Mesendoderm (in vitro differentiated cells): ENCODE data around the gene ABHD6.
"Not testable (repeated sequence)": the region's sequence is repeated elsewhere in the genome, so short reads cannot be mapped to it uniquely, and the experiment has no call there.

ENCODE experiments used
- DNase-seq: peaks from one replicate; pipeline ENCODE4 v3.0.0; 2013
- H2AK5ac ChIP-seq: 2 replicates; pipeline ENCODE4 v1.6.1; 2013; ENCODE audit warnings: low read length, inconsistent platforms
- H2BK120ac ChIP-seq: 2 replicates; pipeline ENCODE4 v1.6.1; 2013; ENCODE audit warnings: low read depth, mild to moderate bottlenecking, low read length, moderate library complexity, mixed read lengths
- H2BK15ac ChIP-seq: replicated peaks from 2 replicates; pipeline ENCODE4 v1.6.1; 2013; ENCODE audit warnings: low read depth, mild to moderate bottlenecking, moderate library complexity
- H2BK5ac ChIP-seq: 2 replicates; pipeline ENCODE4 v1.6.1; 2013; ENCODE audit warnings: low read length, inconsistent platforms
- H3K18ac ChIP-seq: 2 replicates; pipeline ENCODE4 v1.6.1; 2013; ENCODE audit warnings: mild to moderate bottlenecking, low read length, mixed read lengths
- H3K23ac ChIP-seq: one replicate; pipeline ENCODE4 v1.6.1; 2013; ENCODE audit warnings: low read length
- H3K27ac ChIP-seq: 2 replicates; pipeline ENCODE4 v1.5.1; 2013; ENCODE audit warnings: low read depth, mild to moderate bottlenecking, inconsistent platforms, low read length, moderate library complexity
- H3K27me3 ChIP-seq: 2 replicates; pipeline ENCODE4 v1.6.1; 2013; ENCODE audit warnings: low read length, control low read depth, mild to moderate bottlenecking, inconsistent platforms; ENCODE audit not compliant: insufficient read depth, poor library complexity
- H3K36me3 ChIP-seq: 2 replicates; pipeline ENCODE4 v1.6.1; 2013; ENCODE audit warnings: low read length, inconsistent platforms; ENCODE audit not compliant: control insufficient read depth, insufficient read depth
- H3K4ac ChIP-seq: one replicate; pipeline ENCODE4 v1.6.1; 2013; ENCODE audit warnings: low read depth, mild to moderate bottlenecking, low read length, moderate library complexity
- H3K4me1 ChIP-seq: 2 replicates; pipeline ENCODE4 v1.6.1; 2013; ENCODE audit warnings: low read depth, low read length, inconsistent platforms; ENCODE audit not compliant: control insufficient read depth
- H3K4me2 ChIP-seq: 2 replicates; pipeline ENCODE4 v1.6.1; 2013; ENCODE audit warnings: low read length
- H3K4me3 ChIP-seq: 2 replicates; pipeline ENCODE4 v1.5.1; 2013; ENCODE audit warnings: mild to moderate bottlenecking, low read length
- H3K56ac ChIP-seq: one replicate; pipeline ENCODE4 v1.6.1; 2013; ENCODE audit warnings: low read length
- H3K79me1 ChIP-seq: 2 replicates; pipeline ENCODE4 v1.6.1; 2013; ENCODE audit warnings: low read length, inconsistent platforms
- H3K79me2 ChIP-seq: 2 replicates; pipeline ENCODE4 v1.6.1; 2013; ENCODE audit warnings: mild to moderate bottlenecking, low read length; ENCODE audit not compliant: control insufficient read depth, insufficient read depth
- H3K9ac ChIP-seq: 2 replicates; pipeline ENCODE4 v1.6.1; 2013; ENCODE audit warnings: low read length, inconsistent platforms
- H4K5ac ChIP-seq: one replicate; pipeline ENCODE4 v1.6.1; 2013; ENCODE audit warnings: low read length
- H4K8ac ChIP-seq: one replicate; pipeline ENCODE4 v1.6.1; 2013; ENCODE audit warnings: low read depth, mild to moderate bottlenecking, control low read depth, low read length, moderate library complexity
- WGBS: extraction: QIAGEN DNeasy Blood & Tissue Kit; methylation state at CpG from one replicate; pipeline ENCODE4 v1.1.7; 2013; ENCODE audit warnings: low lambda C conversion rate, missing lambda C conversion rate; ENCODE audit not compliant: insufficient coverage; ENCODE audit errors: extremely low coverage; 5-methylcytosine and 5-hydroxymethylcytosine counted together

Gene ABHD6

GRCh38 chr3:58336135-58336882 is 98.7 kb downstream of the ABHD6 start:
- Histone ChIP-seq H2BK120ac (no peak overlapping the region), H3K4me3 (no peak overlapping the region), H4K8ac (no peak overlapping the region), H3K4me1 (no peaks in the 10 kb centered on the region), H2BK5ac (no peak overlapping the region), H3K4me2 (no peak overlapping the region), H3K23ac (no peak overlapping the region), H3K27me3 (no peaks in the 10 kb centered on the region), H3K79me1 (no peaks in the 10 kb centered on the region), H3K36me3 (no peaks in the 10 kb centered on the region), H3K18ac (no peak overlapping the region), H3K9ac (no peak overlapping the region), H2AK5ac (no peak overlapping the region), H3K79me2 (no peaks in the 10 kb centered on the region), H3K4ac (no peak overlapping the region), H3K27ac (no peak overlapping the region), H3K56ac (no peak overlapping the region), H2BK15ac (no peak overlapping the region), H4K5ac (no peak overlapping the region)
- DNase-seq = no peak
- WGBS = no CpG with 5 or more reads among the region's 3 CpGs

- no peaks in the 10 kb centered on the region for H3K36me3 ChIP-seq
- H2BK15ac ChIP-seq = no peak overlapping the region
- no peak overlapping the region for H3K56ac ChIP-seq
- no peak overlapping the region for H3K4me3 ChIP-seq
- H2BK120ac ChIP-seq = no peak overlapping the region
- no peak overlapping the region for H4K8ac ChIP-seq
- DNase-seq = no peak
- H3K4me1 ChIP-seq = no peaks in the 10 kb centered on the region
- H3K18ac ChIP-seq = no peak overlapping the region
- no peak overlapping the region for H4K5ac ChIP-seq
- H3K4me2 ChIP-seq = no peak overlapping the region
- H3K23ac ChIP-seq = no peak overlapping the region
- no peaks in the 10 kb centered on the region for H3K27me3 ChIP-seq
- H3K27ac ChIP-seq = no peak overlapping the region
- H3K9ac ChIP-seq = no peak overlapping the region
- no peaks in the 10 kb centered on the region for H3K79me1 ChIP-seq
- no peaks in the 10 kb centered on the region for H3K79me2 ChIP-seq
- no CpG with 5 or more reads among the region's 1 CpG for WGBS
- no peak overlapping the region for H2AK5ac ChIP-seq
- H2BK5ac ChIP-seq = no peak overlapping the region
- H3K4ac ChIP-seq = no peak overlapping the region
Measured at GRCh38 chr3:58337190-58337589, 99.6 kb downstream of the ABHD6 start.

GRCh38 chr3:58339146-58339545 is 101.6 kb downstream of the ABHD6 start:
- not testable (repeated sequence) for H3K4ac ChIP-seq, H2BK120ac ChIP-seq, H2BK15ac ChIP-seq, H4K5ac ChIP-seq, H3K27me3 ChIP-seq, H2AK5ac ChIP-seq, H3K9ac ChIP-seq, H3K36me3 ChIP-seq, DNase-seq, H3K4me2 ChIP-seq, H3K4me1 ChIP-seq, H3K4me3 ChIP-seq, H2BK5ac ChIP-seq, H4K8ac ChIP-seq, H3K23ac ChIP-seq, H3K79me2 ChIP-seq, H3K56ac ChIP-seq, H3K18ac ChIP-seq, H3K27ac ChIP-seq, H3K79me1 ChIP-seq
- WGBS = 100% methylated on average over 1 of the region's 12 CpGs

- H2BK120ac ChIP-seq = no peak overlapping the region
- H4K8ac ChIP-seq = no peak overlapping the region
- H3K4me2 ChIP-seq = no peak overlapping the region
- no peak overlapping the region for H3K4ac ChIP-seq
- H3K79me2 ChIP-seq = no peaks in the 10 kb centered on the region
- H2BK5ac ChIP-seq = no peak overlapping the region
- H4K5ac ChIP-seq = no peak overlapping the region
- no peak overlapping the region for H3K27ac ChIP-seq
- H3K18ac ChIP-seq = no peak overlapping the region
- DNase-seq = no peak
- H3K27me3 ChIP-seq = no peaks in the 10 kb centered on the region
- no peaks in the 10 kb centered on the region for H3K79me1 ChIP-seq
- H3K56ac ChIP-seq = no peak overlapping the region
- no peaks in the 10 kb centered on the region for H3K4me1 ChIP-seq
- H3K36me3 ChIP-seq = no peaks in the 10 kb centered on the region
- no peak overlapping the region for H2AK5ac ChIP-seq
- no peak overlapping the region for H3K9ac ChIP-seq
- H3K23ac ChIP-seq = no peak overlapping the region
- no CpG with 5 or more reads among the region's 3 CpGs for WGBS
- no peak overlapping the region for H3K4me3 ChIP-seq
- H2BK15ac ChIP-seq = no peak overlapping the region
Measured at GRCh38 chr3:58340594-58341244, 103.1 kb downstream of the ABHD6 start.

- H3K56ac ChIP-seq = no peak overlapping the region
- no peak overlapping the region for H2BK5ac ChIP-seq
- H3K4me3 ChIP-seq = no peak overlapping the region
- H3K18ac ChIP-seq = no peak overlapping the region
- no peaks in the 10 kb centered on the region for H3K79me2 ChIP-seq
- H2BK120ac ChIP-seq = no peak overlapping the region
- H3K27ac ChIP-seq = no peak overlapping the region
- H3K36me3 ChIP-seq = no peaks in the 10 kb centered on the region
- H2BK15ac ChIP-seq = no peak overlapping the region
- no peak overlapping the region for H3K4ac ChIP-seq
- no peak overlapping the region for H3K23ac ChIP-seq
- H3K4me2 ChIP-seq = no peak overlapping the region
- H3K79me1 ChIP-seq = no peaks in the 10 kb centered on the region
- no peaks in the 10 kb centered on the region for H3K4me1 ChIP-seq
- no peak for DNase-seq
- H3K27me3 ChIP-seq = no peaks in the 10 kb centered on the region
- H2AK5ac ChIP-seq = no peak overlapping the region
- no peak overlapping the region for H3K9ac ChIP-seq
- WGBS = no CpG with 5 or more reads among the region's 3 CpGs
- H4K5ac ChIP-seq = no peak overlapping the region
- no peak overlapping the region for H4K8ac ChIP-seq
Measured at GRCh38 chr3:58341376-58341775, 103.8 kb downstream of the ABHD6 start.
